K562 (cell line): ENCODE measurements around the gene ZC3H10. TPM values are rescaled to one million over a fixed set of nuclear protein-coding genes. Genes with fewer than 3 reads are reported as not detected.

Source experiments
- AFF1 ChIP-seq, 2 experiments: fragments of 450-650 bp; IDR thresholded peaks; 2 replicates each; pipeline ENCODE4 v1.6.1; 2018; ENCODE audit warnings: mild to moderate bottlenecking in 2 of 2, low read depth in 1 of 2; ENCODE audit not compliant: partially characterized antibody in 2 of 2
- EP400 ChIP-seq: fragments of 450-650 bp; IDR thresholded peaks from 2 replicates; pipeline ENCODE4 v1.6.1; 2017; ENCODE audit warnings: antibody characterized with exemption, mild to moderate bottlenecking, moderate library complexity
- EZH2 ChIP-seq: IDR thresholded peaks from 2 replicates; pipeline ENCODE4 v1.6.1; 2012; ENCODE audit warnings: low read depth, mild to moderate bottlenecking, inconsistent platforms, low read length, borderline replicate concordance
- FOXP4 ChIP-seq: sonication (generic); formaldehyde crosslinking; IDR thresholded peaks from 2 replicates; pipeline ENCODE4 v1.8.0; 2022; ENCODE audit warnings: mild to moderate bottlenecking, missing genetic modification reagents, borderline replicate concordance
- FUS ChIP-seq: fragments of 200-400 bp; formaldehyde crosslinking; optimal IDR thresholded peaks from 2 replicates; pipeline ENCODE3; 2017; ENCODE audit warnings: low read depth, low read length
- GMEB1 ChIP-seq: fragments of 250-450 bp; sonication (Bioruptor Pico); IDR thresholded peaks from 2 replicates; pipeline ENCODE4 v1.4.0; 2020; ENCODE audit warnings: mild to moderate bottlenecking
- MEF2D ChIP-seq: conservative IDR thresholded peaks from 2 replicates; pipeline ENCODE4 v1.6.1; 2016; ENCODE audit warnings: low read depth, missing genetic modification characterization, missing compliant biosample characterization
- NFIX ChIP-seq: fragments of 250-450 bp; sonication (Bioruptor Pico); IDR thresholded peaks from 2 replicates; pipeline ENCODE4 v1.4.0; 2020; ENCODE audit warnings: low read depth, mild to moderate bottlenecking, moderate library complexity
- NKRF ChIP-seq: fragments of 450-650 bp; IDR thresholded peaks from 2 replicates; pipeline ENCODE4 v1.6.1; 2016; ENCODE audit warnings: borderline replicate concordance
- RNF2 ChIP-seq: sonication (generic); IDR thresholded peaks from 2 replicates; pipeline ENCODE4 v1.6.1; 2016
- RUNX1 ChIP-seq: sonication (generic); IDR thresholded peaks from 2 replicates; pipeline ENCODE4 v1.6.1; 2016; ENCODE audit warnings: antibody characterized with exemption, low read depth
- ZNF274 ChIP-seq: IDR thresholded peaks from 2 replicates; pipeline ENCODE4 v1.6.1; 2011; ENCODE audit warnings: low read depth, mild to moderate bottlenecking, low read length, moderate library complexity, borderline replicate concordance
- ZNF696 ChIP-seq: fragments of 250-450 bp; sonication (Bioruptor Pico); conservative IDR thresholded peaks from 2 replicates; pipeline ENCODE4 v1.4.0; 2020; ENCODE audit warnings: mild to moderate bottlenecking, moderate library complexity
- ZNF79 ChIP-seq: fragments of 250-450 bp; sonication (Bioruptor Pico); IDR thresholded peaks from 2 replicates; pipeline ENCODE4 v1.4.0; 2020; ENCODE audit warnings: low read depth, mild to moderate bottlenecking, moderate library complexity
- polyA plus RNA-seq, 8 experiments: library from polyadenylated mRNA; depleted of rRNA in 4 of 8; stranded (reverse) in 5 of 8; unstranded in 3 of 8; fragments of >200 nt; fragmentation: Nextera tagmentation in 2 of 8; fragmentation: Illumina TruSeq in 1 of 8; extraction: Ambion mirVana in 2 of 8; extraction: Trizol in 1 of 8; gene quantifications; 2 replicates each; pipeline versions ENCODE4 v1.2.1 to v1.2.3, GENCODE V29; 2011 to 2014; ENCODE audit warnings: inconsistent platforms in 1 of 8, missing spikeins in 1 of 8
- total RNA-seq, 7 experiments: library from RNA; depleted of rRNA in 6 of 7; stranded (reverse); fragments of >200 nt in 6 of 7; fragmentation: Illumina TruSeq in 2 of 7; extraction: Trizol in 2 of 7; gene quantifications; 2 replicates each; pipeline versions ENCODE4 v1.2.1 to v1.2.3, GENCODE V29; 2011 to 2021; ENCODE audit warnings: low replicate concordance in 1 of 7

The ZC3H10 gene
- total and polyA plus RNA-seq, 9 of the 15 experiments (the other 6 are each of a cell fraction or from before 2014, with no cell fraction given) = 0.31 to 4.1 (median 1.6) TPM

- no peak for TF ChIP-seq ZNF79 (CRISPR knock-in tag)
- peak; percentile 68 for TF ChIP-seq EP400
- no peak for TF ChIP-seq NFIX
- TF ChIP-seq FUS = no peak
- TF ChIP-seq FOXP4 (CRISPR knock-in tag) = no peak
- no peak for TF ChIP-seq ZNF274
- peak in 1 of 2 experiments; percentile 6 for TF ChIP-seq AFF1 (IDR thresholded peaks at IDR 0.05; ENCODE audit: low read depth in 1 of 2, partially characterized antibody in 2 of 2)
- TF ChIP-seq RNF2 = peak; percentile 88; the same call in 1 of the 2 replicates
- no peak for TF ChIP-seq RUNX1
- no peak for TF ChIP-seq MEF2D (tag)
- TF ChIP-seq ZNF696 (CRISPR knock-in tag) = no peak
- TF ChIP-seq NKRF = peak; percentile 71; the same call in 1 of the 2 replicates
- no peak for TF ChIP-seq EZH2
- TF ChIP-seq GMEB1 (CRISPR knock-in tag) = peak; percentile 62
Observed at GRCh38 chr12:56129206-56129941, 11.3 kb downstream of the ZC3H10 start (continued).
